Mucosa of rectum (tissue), 2 donors: ENCODE results near the gene ZNF532.
"Not testable (repeated sequence)": the region's sequence is repeated elsewhere in the genome, so short reads cannot be mapped to it uniquely, and the experiment has no call there.

ENCODE experiments used
- H3K27ac ChIP-seq, 2 donors: one replicate each; pipeline ENCODE4 v1.7.0; 2013; ENCODE audit warnings: inconsistent platforms in 2 of 2, low read depth in 2 of 2, low read length in 2 of 2
- H3K27me3 ChIP-seq, 2 donors: one replicate each; pipeline ENCODE4 v1.7.0; 2013; ENCODE audit warnings: low read length in 2 of 2; ENCODE audit not compliant: control insufficient read depth in 2 of 2, insufficient read depth in 2 of 2
- H3K36me3 ChIP-seq, 2 donors: one replicate each; pipeline ENCODE4 v1.7.0; 2013; ENCODE audit warnings: low read length in 2 of 2; ENCODE audit not compliant: control insufficient read depth in 2 of 2, insufficient read depth in 2 of 2
- H3K4me1 ChIP-seq, 2 donors: one replicate each; pipeline ENCODE4 v1.7.0; 2013; ENCODE audit warnings: low read length in 2 of 2, mild to moderate bottlenecking in 1 of 2; ENCODE audit not compliant: control insufficient read depth in 2 of 2, insufficient read depth in 2 of 2
- H3K4me3 ChIP-seq, 2 donors: one replicate each; pipeline ENCODE4 v1.7.0; 2013; ENCODE audit warnings: low read length in 2 of 2
- H3K9ac ChIP-seq, 2 donors: one replicate each; pipeline ENCODE4 v1.7.0; 2013; ENCODE audit warnings: low read length in 2 of 2, low read depth in 1 of 2, mild to moderate bottlenecking in 1 of 2
- H3K9me3 ChIP-seq, 2 donors: one replicate each; pipeline ENCODE4 v1.7.0; 2013; ENCODE audit warnings: low read length in 2 of 2; ENCODE audit not compliant: control insufficient read depth in 2 of 2
- donor health status: healthy.
- donor health status: Normal muscosa, but diverticular disease.

The ZNF532 gene

DNA sequence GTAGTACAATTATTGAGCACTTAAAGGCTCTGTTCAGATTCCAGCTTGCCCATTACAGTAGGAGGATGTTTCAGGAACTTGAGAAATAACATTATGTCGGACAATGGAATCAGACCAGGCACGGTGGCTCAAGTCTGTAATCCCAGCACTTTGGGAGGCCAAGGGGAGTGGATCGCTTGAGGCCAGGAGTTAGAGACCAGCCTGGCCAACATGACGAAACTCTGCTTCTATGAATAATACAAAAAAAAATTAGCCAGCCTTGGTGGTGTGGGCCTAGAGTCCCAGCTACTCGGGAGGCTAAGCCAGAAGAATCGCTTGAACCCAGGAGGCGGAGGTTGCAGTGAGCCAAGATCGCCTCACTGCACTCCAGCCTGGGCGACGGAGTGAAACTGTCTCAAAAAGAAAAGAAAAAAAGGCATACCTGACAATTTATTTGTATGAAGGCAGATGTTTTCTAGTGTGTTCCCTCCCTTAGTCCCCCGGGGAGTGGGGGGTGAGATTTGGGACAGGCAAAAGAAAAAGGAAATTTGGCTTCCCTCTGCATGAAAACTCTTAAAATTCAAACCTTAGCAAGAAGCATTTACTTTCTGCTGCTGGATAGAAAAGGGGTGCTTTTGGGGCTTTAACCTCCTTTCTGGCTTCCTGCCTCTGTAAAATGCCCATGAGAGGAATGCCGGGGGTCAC lies 13.7 kb upstream of the ZNF532 start:
- Histone ChIP-seq H3K4me1 (no peaks in the 10 kb centered on the region), H3K4me3 (no peak overlapping the region), H3K27ac (no peak overlapping the region), H3K36me3 (no peaks in the 10 kb centered on the region), H3K9ac (no peak overlapping the region), H3K9me3 (no peaks in the 10 kb centered on the region), H3K27me3 (no peaks in the 10 kb centered on the region)

DNA sequence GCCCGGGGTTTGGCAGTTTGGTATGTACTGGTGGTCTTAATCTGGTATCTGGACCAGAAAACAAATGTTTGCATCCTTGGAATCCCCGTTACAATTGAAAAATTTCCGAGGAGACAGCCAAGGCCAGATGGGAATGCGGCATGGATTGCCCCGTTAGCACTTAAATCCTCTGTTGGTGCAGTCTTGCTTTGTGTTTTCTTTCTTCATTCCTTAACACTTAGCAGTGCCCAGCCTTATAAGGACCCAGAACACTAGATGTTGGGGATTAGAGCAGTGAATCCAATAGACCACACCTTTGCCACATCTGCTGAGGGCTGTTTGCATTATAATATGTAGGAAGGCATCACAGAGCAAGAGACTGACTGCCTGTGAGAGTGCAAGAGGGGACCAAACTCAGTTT lies 12.8 kb upstream of the ZNF532 start:
- Histone ChIP-seq H3K9ac (no peak overlapping the region), H3K4me1 (no peaks in the 10 kb centered on the region), H3K27me3 (no peaks in the 10 kb centered on the region), H3K9me3 (no peaks in the 10 kb centered on the region), H3K4me3 (no peak overlapping the region), H3K27ac (no peak overlapping the region), H3K36me3 (no peaks in the 10 kb centered on the region)

DNA sequence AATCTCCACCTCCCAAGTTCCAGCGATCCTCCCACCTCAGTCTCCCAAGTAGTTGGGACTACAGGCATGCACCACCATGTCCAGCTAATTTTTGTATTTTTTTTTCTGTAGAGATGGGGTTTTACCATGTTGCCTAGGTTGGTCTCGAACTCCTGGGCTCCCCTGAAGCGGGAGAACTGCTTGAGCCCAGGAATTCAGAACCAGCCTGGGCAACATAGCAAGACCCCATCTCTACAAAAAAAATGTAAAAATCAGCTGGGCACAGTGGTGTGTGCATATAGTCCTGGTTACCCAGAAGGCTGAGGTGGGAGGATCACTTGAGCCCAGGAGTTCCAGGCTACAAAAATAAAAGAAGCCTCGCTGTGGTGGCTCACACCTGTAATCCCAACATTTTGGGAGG lies 12.0 kb upstream of the ZNF532 start:
- Histone ChIP-seq H3K9ac (no peak overlapping the region), H3K4me1 (no peaks in the 10 kb centered on the region), H3K9me3 (no peaks in the 10 kb centered on the region), H3K4me3 (no peak overlapping the region), H3K27me3 (no peaks in the 10 kb centered on the region), H3K27ac (no peak overlapping the region), H3K36me3 (no peaks in the 10 kb centered on the region)

DNA sequence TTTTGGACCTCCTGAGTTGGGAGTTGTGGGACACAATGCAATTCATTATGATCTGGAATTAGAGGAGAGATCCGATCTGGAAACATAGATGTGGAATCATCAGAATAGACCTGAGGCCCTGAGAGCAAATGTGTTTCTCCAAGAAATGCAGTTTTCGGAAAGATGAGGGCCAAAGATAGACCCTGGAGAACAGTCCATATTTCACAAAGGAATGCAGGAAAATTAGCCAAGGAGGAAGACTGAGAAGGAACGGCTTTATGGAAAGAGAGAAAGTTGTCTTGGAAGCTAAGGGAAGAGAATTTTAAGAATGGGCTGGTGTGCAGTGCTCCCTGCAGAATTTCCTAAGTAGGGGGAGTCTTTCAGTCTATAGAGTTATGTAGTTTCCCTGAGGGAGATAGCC lies 11.1 kb upstream of the ZNF532 start:
- Histone ChIP-seq H3K9me3 (no peaks in the 10 kb centered on the region), H3K4me3 (no peak overlapping the region), H3K9ac (no peak overlapping the region), H3K36me3 (no peaks in the 10 kb centered on the region), H3K27me3 (no peaks in the 10 kb centered on the region), H3K4me1 (no peaks in the 10 kb centered on the region), H3K27ac (no peak overlapping the region)

DNA sequence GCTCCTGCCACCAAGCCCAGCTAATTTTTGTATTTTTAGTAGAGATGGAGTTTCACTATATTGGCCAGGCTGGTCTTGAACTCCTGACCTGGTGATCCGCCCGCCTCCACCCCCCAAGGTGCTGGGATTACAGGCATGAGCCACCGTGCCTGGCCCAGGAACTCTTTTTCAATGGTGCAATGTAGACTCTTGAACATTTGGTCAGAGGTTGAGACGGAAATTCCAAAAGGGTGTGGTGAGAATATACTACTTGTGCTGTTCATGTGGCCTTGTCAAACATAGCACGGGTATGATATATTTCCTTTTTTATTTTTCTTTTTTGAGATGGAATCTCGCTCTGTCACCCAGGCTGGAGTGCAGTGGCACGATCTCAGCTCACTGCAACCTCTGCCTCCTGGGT lies 9.2 kb upstream of the ZNF532 start:
- H3K4me3 ChIP-seq, H3K9ac ChIP-seq, H3K27me3 ChIP-seq, H3K9me3 ChIP-seq, H3K27ac ChIP-seq, H3K36me3 ChIP-seq, H3K4me1 ChIP-seq: not testable (repeated sequence)

DNA sequence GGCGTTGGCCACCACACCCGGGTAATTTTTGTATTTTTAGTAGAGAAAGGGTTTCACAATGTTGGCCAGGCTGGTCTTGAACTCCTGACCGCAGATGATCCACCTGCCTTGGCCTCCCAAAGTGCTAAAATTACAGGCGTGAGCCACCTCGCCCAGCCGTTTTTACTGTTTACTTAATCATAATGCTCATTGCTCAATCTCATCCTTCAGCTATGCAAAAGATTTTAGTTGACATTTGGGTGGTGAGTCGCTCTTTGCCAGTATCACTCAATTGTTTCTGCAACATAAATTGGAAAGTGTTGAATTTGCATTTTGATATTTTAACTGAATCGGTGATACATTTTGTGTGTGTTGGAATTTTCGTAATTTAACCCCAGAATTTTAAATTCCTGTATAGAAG lies 7.8 kb upstream of the ZNF532 start:
- no peak overlapping the region for H3K4me3 ChIP-seq
- H3K27me3 ChIP-seq = peaks cover 0 to 2% of the 10 kb centered on the region in 2 donors
- H3K9ac ChIP-seq = no peak overlapping the region
- no peaks in the 10 kb centered on the region for H3K36me3 ChIP-seq
- peaks cover 2 to 7% of the 10 kb centered on the region in 2 donors for H3K4me1 ChIP-seq
- no peaks in the 10 kb centered on the region for H3K9me3 ChIP-seq
- H3K27ac ChIP-seq = no peak overlapping the region

DNA sequence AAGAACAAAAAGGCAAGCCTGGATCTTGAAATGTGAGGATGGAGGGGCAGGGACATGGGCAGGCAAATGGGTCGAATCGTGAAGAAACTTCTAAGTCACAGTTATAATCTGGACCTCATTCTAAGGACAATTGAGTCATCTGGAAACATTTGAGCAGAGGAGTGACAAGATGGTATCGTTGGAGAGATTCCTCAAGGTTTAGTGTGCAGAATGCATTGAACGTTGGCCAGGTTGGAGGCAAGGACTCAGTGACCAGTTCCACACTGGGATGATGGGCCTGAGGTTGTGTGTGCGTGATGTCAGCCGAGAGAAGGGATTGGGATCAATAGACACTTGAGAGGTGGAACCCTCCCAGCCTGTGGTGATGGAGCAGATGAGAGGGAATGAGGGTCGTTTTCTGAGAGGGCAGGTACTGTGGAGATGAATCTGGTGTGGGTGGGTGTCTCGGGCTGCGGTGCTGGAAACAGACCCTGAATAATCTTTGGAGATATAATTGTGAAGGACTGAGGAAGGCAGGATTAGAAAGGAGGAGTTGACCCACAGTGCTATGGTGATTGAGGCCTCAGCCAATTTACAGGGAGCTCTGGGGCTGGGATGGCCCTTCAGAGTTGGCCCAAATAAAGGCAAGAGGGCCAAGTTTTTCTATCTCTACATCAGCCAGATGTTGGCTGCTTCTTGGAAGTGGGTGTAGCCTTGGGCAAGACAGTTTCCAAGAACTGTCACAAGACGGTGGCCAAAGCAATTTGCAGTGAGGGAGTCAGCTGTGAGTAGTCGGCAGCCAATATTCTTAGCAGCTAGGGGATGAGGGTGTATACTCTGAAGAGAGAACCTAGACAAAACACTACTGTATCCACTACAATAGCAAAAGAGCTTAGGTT lies 5.8 kb upstream of the ZNF532 start:
- H3K27ac ChIP-seq = no peak overlapping the region
- no peaks in the 10 kb centered on the region for H3K36me3 ChIP-seq
- H3K9me3 ChIP-seq = no peaks in the 10 kb centered on the region
- H3K9ac ChIP-seq = no peak overlapping the region
- H3K27me3 ChIP-seq = peaks cover 0 to 2% of the 10 kb centered on the region in 2 donors
- peaks cover 2 to 10% of the 10 kb centered on the region in 2 donors for H3K4me1 ChIP-seq
- no peak overlapping the region for H3K4me3 ChIP-seq

DNA sequence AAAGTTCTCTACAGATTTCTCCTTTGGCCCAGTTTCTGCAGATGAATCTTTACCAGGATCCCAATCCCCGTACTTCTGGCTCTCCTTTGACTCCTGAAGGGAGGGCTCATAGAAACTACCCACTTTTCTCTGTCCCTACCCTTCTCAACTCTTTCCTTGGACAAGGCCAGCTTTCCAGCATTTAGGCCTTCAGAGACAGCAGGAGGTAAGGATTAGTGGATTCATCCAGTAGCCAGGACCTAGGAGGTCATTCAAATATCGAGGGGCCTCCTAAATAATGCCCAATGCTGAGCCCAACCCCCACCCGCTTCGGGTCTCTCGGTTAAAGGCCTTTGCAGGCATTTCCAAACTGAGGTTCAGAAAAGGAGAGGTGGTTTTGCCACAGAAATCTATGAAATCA lies 4.8 kb upstream of the ZNF532 start:
- Histone ChIP-seq H3K36me3 (no peaks in the 10 kb centered on the region), H3K27ac (no peak overlapping the region), H3K27me3 (peaks cover 0 to 2% of the 10 kb centered on the region in 2 donors), H3K4me3 (no peak overlapping the region), H3K9me3 (no peaks in the 10 kb centered on the region), H3K9ac (peak overlapping the region in 1 of 2 donors; percentile 24), H3K4me1 (peaks cover 6 to 10% of the 10 kb centered on the region in 2 donors)

DNA sequence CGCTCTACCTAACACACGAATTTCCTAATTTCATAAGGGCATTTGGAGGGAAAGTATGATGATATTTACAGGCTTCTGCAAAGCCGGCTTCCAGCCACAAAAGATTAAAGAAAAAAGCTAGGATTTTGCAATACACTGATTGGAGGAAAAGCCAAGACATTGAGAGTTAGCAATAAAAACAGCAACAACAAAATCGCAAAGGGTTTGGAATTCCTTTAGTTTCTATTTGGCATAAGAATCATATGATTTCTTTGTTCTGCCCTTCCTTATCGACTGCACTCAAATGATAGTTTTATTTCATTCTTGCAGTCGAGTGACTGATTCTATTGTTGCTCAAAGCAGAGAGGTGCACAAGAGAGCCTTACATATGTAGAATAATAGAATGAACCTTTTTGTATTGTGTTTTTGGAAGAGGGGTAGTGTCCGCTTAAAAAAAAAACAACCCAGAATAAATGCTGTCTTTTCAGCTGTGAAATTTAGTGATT lies 3.9 kb upstream of the ZNF532 start:
- H3K4me3 ChIP-seq = no peak overlapping the region
- no peak overlapping the region for H3K27ac ChIP-seq
- H3K9me3 ChIP-seq = no peaks in the 10 kb centered on the region
- H3K4me1 ChIP-seq = peaks cover 8 to 10% of the 10 kb centered on the region in 2 donors
- H3K9ac ChIP-seq = no peak overlapping the region
- H3K27me3 ChIP-seq = peaks cover 0 to 2% of the 10 kb centered on the region in 2 donors
- H3K36me3 ChIP-seq = no peaks in the 10 kb centered on the region

DNA sequence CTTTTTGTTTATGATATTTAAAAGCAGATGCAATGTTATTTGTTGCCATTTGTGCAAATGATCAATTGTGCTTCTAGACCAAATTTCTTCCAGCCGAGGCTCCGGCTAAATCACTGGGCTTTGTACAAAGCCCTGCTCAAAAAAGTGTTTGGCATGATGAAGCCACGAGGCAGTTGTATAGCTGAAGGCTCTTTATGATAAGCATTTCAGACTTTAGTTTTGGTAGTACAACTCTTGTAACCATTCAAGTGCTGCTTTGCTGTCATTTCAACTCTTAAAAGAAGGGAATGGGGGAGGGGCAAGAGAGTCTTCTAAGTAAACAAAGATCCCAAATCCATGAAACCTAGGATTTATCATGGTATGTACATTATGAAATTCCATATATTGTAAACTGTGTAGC lies 3.3 kb upstream of the ZNF532 start:
- Histone ChIP-seq H3K27ac (no peak overlapping the region), H3K27me3 (peaks cover 0 to 2% of the 10 kb centered on the region in 2 donors), H3K9me3 (no peaks in the 10 kb centered on the region), H3K9ac (no peak overlapping the region), H3K4me1 (peaks cover 8 to 10% of the 10 kb centered on the region in 2 donors), H3K36me3 (no peaks in the 10 kb centered on the region), H3K4me3 (no peak overlapping the region)
